Left lung (tissue), 10 donors: ENCODE results near the gene RNU5B-1. TPM values are rescaled to one million over a fixed set of nuclear protein-coding genes. Genes with fewer than 3 reads are reported as not detected.

Source experiments
- ATAC-seq: fragments of 200-7000 bp; cut with Tn5 transposase; one replicate; pipeline ENCODE4 v1.9.1; 2020; ENCODE audit warnings: moderate library complexity
- DNase-seq, 4 donors: peaks; one replicate each; pipeline ENCODE4 v3.0.0-alpha.2; 2013 to 2020
- H3K27ac ChIP-seq, 2 donors: fragments of 200-600 bp; sonication (generic) in 1 of 2; one replicate each; pipeline versions ENCODE4 v1.5.0 to v1.8.0; 2020 to 2021
- H3K27me3 ChIP-seq, 2 donors: fragments of 200-600 bp; sonication (generic) in 1 of 2; one replicate each; pipeline versions ENCODE4 v1.5.0 to v1.8.0; 2020 to 2021
- H3K36me3 ChIP-seq, 2 donors: fragments of 200-600 bp; sonication (generic) in 1 of 2; one replicate each; pipeline versions ENCODE4 v1.5.0 to v1.8.0; 2020 to 2021
- H3K4me1 ChIP-seq, 2 donors: fragments of 200-600 bp; one replicate each; pipeline ENCODE4 v1.8.0; 2021
- H3K4me3 ChIP-seq, 2 donors: fragments of 200-600 bp; sonication (generic) in 1 of 2; one replicate each; pipeline versions ENCODE4 v1.5.0 to v1.8.0; 2020 to 2021; ENCODE audit warnings: mild to moderate bottlenecking in 1 of 2
- H3K9me3 ChIP-seq, 2 donors: fragments of 200-600 bp; sonication (generic) in 1 of 2; one replicate each; pipeline versions ENCODE4 v1.5.0 to v1.8.0; 2020 to 2021
- CTCF ChIP-seq, 2 donors: fragments of 200-600 bp; sonication (generic) in 1 of 2; IDR thresholded peaks; one replicate each; pipeline versions ENCODE4 v1.5.0 to v1.8.0; 2021; ENCODE audit warnings: antibody characterized with exemption in 2 of 2
- intact Hi-C, 2 donors: fragments of 100-400 bp; cut with DNase I; formaldehyde crosslinking; loops; one replicate each; pipeline versions ENCODE4 v1.11.2 to v1.14.2; 2022
- polyA plus RNA-seq, 6 donors: library from polyadenylated mRNA; unstranded; fragments of 120-200 nt; gene quantifications; one replicate each; pipeline ENCODE4 v1.2.1, GENCODE V29; 2013; ENCODE audit not compliant: insufficient read length in 6 of 6
- total RNA-seq, 2 donors: library from RNA; stranded (reverse); fragmentation: NEBNext Ultra II Directional; extraction: Animal tissue kit (Norgen Biotek cat#: 25700); gene quantifications; one replicate each; pipeline ENCODE4 v1.2.1, GENCODE V29; 2021
- donor health status: DM: no; HTN: yes; CAD: no.
- donor health status: DM: no; HTN: no; CAD: no.

Gene RNU5B-1
- total and polyA plus RNA-seq, 8 donors, result 26.6 TPM; not detected in 7

GRCh38 chr15:65330934-65331645 lies 26.6 kb downstream of the RNU5B-1 start:
- H3K27me3 ChIP-seq, result peaks cover 0 to 8% of the 10 kb centered on the region in 2 donors
- TF ChIP-seq CTCF (IDR thresholded peaks at IDR 0.05), result no peak
- DNase-seq, result no peak
- H3K9me3 ChIP-seq, result no peaks in the 10 kb centered on the region
- no peaks in the 10 kb centered on the region for H3K36me3 ChIP-seq
- H3K27ac ChIP-seq, result no peak overlapping the region
- no peak for ATAC-seq
- intact Hi-C loops, result no loop called here
- H3K4me3 ChIP-seq, result no peak overlapping the region
- H3K4me1 ChIP-seq, result no peaks in the 10 kb centered on the region

- no peak for DNase-seq
- no peak overlapping the region for H3K27ac ChIP-seq
- TF ChIP-seq CTCF (IDR thresholded peaks at IDR 0.05), result no peak
- H3K9me3 ChIP-seq, result no peaks in the 10 kb centered on the region
- H3K4me1 ChIP-seq, result no peaks in the 10 kb centered on the region
- H3K36me3 ChIP-seq, result no peaks in the 10 kb centered on the region
- ATAC-seq, result no peak
- intact Hi-C loops, result no loop called here
- peaks cover 0 to 12% of the 10 kb centered on the region in 2 donors for H3K27me3 ChIP-seq
- H3K4me3 ChIP-seq, result no peak overlapping the region
These were observed 27.3 kb downstream of the RNU5B-1 start for GRCh38 chr15:65331811-65332210.

- intact Hi-C loops, result no loop called here
- Histone ChIP-seq H3K9me3 (no peaks in the 10 kb centered on the region), H3K4me3 (no peak overlapping the region), H3K4me1 (no peaks in the 10 kb centered on the region), H3K36me3 (no peaks in the 10 kb centered on the region), H3K27ac (no peak overlapping the region), H3K27me3 (peaks cover 0 to 10% of the 10 kb centered on the region in 2 donors)
- no peak for TF ChIP-seq CTCF (IDR thresholded peaks at IDR 0.05)
- ATAC-seq, result no peak
- DNase-seq, result no peak
These were observed 28.1 kb downstream of the RNU5B-1 start for GRCh38 chr15:65332391-65333147.

GRCh38 chr15:65333148-65333820 lies 28.8 kb downstream of the RNU5B-1 start:
- TF ChIP-seq CTCF (IDR thresholded peaks at IDR 0.05), result no peak
- no peaks in the 10 kb centered on the region for H3K36me3 ChIP-seq
- H3K27ac ChIP-seq, result no peak overlapping the region
- no peaks in the 10 kb centered on the region for H3K4me1 ChIP-seq
- ATAC-seq, result no peak
- H3K27me3 ChIP-seq, result peaks cover 0 to 10% of the 10 kb centered on the region in 2 donors
- DNase-seq, result no peak
- intact Hi-C loops, result no loop called here
- H3K9me3 ChIP-seq, result no peaks in the 10 kb centered on the region
- H3K4me3 ChIP-seq, result no peak overlapping the region

DNA sequence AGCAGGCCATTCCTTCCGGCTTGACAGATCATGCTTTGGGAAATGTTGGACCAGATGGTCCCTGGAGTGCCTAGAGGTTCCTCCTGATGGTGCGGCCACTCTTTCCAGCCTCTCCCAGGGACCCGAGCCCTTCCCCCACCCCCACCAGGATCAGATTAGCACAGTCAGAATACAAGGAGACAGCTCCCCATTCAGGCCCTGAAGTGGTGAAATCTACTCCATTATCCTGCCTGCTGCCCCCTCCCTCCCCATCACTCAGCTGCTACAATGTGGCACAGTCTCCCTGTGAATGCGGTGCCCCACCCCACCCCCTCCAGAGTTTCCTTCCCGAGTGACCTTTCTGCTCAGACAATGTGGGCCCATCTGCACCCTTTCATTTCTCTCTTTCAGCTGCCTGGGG lies 29.4 kb downstream of the RNU5B-1 start:
- intact Hi-C loops, result no loop called here
- no peak for TF ChIP-seq CTCF (IDR thresholded peaks at IDR 0.05)
- peaks cover 0 to 10% of the 10 kb centered on the region in 2 donors for H3K27me3 ChIP-seq
- H3K36me3 ChIP-seq, result no peaks in the 10 kb centered on the region
- no peaks in the 10 kb centered on the region for H3K9me3 ChIP-seq
- DNase-seq (no peak), ATAC-seq (no peak)
- no peak overlapping the region for H3K27ac ChIP-seq
- no peak overlapping the region for H3K4me3 ChIP-seq
- no peaks in the 10 kb centered on the region for H3K4me1 ChIP-seq
